MCF 10A (cell line): ENCODE data around the gene ATOSB. TPM values are rescaled to one million over a fixed set of nuclear protein-coding genes. Genes with fewer than 3 reads are reported as not detected.

ENCODE experiments used
- BruUV-seq: library from RNA; stranded (reverse); fragments of 400-500 nt; replicated peaks from 2 replicates; lab custom pipeline; 2021; lab: Mats Ljungman, UMichigan
- CTCF ChIA-PET: fragments of 300-600 bp; sonication (Branson Sonifier 250); formaldehyde crosslinking; extraction: SDS; loops from one replicate; lab custom pipeline; 2021; ENCODE audit warnings: antibody characterized with exemption, inconsistent platforms; lab: Yijun Ruan, JAX
- POLR2A ChIA-PET: fragments of 300-600, 350-650 bp; sonication (Branson Sonifier 250); formaldehyde crosslinking; extraction: SDS; loops from one replicate; lab custom pipeline; 2020; ENCODE audit warnings: antibody characterized with exemption, inconsistent platforms; lab: Yijun Ruan, JAX
- DNase-seq: peaks from one replicate; pipeline ENCODE4 v3.0.0-alpha.2; 2018; ENCODE audit not compliant: unreplicated experiment
- H3K27ac Mint-ChIP-seq: one replicate; pipeline ENCODE4 v1.8.0; 2022; ENCODE audit warnings: mild to moderate bottlenecking, low read depth, mixed read lengths; ENCODE audit not compliant: unreplicated experiment
- H3K27me3 Mint-ChIP-seq: one replicate; pipeline ENCODE4 v1.8.0; 2022; ENCODE audit warnings: mixed read lengths; ENCODE audit not compliant: insufficient read depth, unreplicated experiment
- H3K36me3 Mint-ChIP-seq: one replicate; pipeline ENCODE4 v1.8.0; 2022; ENCODE audit warnings: mild to moderate bottlenecking, moderate library complexity, mixed read lengths; ENCODE audit not compliant: insufficient read depth, unreplicated experiment
- H3K4me1 Mint-ChIP-seq: one replicate; pipeline ENCODE4 v1.8.0; 2022; ENCODE audit warnings: mixed read lengths; ENCODE audit not compliant: insufficient read depth, unreplicated experiment
- H3K4me3 Mint-ChIP-seq: one replicate; pipeline ENCODE4 v1.8.0; 2022; ENCODE audit warnings: mild to moderate bottlenecking, moderate library complexity, mixed read lengths; ENCODE audit not compliant: unreplicated experiment
- H3K9me3 Mint-ChIP-seq: one replicate; pipeline ENCODE4 v1.8.0; 2022; ENCODE audit warnings: mixed read lengths; ENCODE audit not compliant: unreplicated experiment
- CTCF ChIP-seq: fragments of 200-600 bp; IDR thresholded peaks from one replicate; pipeline ENCODE4 v1.8.0; 2022; ENCODE audit warnings: antibody characterized with exemption, mild to moderate bottlenecking; ENCODE audit not compliant: unreplicated experiment
- intact Hi-C: fragments of 100-400 bp; cut with micrococcal nuclease; formaldehyde crosslinking; loops from 2 replicates; pipeline ENCODE4 v1.14.1; 2022
- total RNA-seq: library from RNA; stranded (reverse); gene quantifications from 2 replicates; pipeline ENCODE4 v1.2.3, GENCODE V29; 2022

Gene ATOSB
- total RNA-seq, 1 experiment from 2014 or later: 26.0 TPM

GRCh38 chr9:35110327-35110761 is 5.3 kb downstream of the ATOSB start:
- DNase-seq: peak; percentile 56
- Mint-ChIP-seq H3K4me1 (peaks cover 48% of the 10 kb centered on the region), H3K4me3 (peak overlapping the region; percentile 87), H3K36me3 (peaks cover 43% of the 10 kb centered on the region), H3K27me3 (no peaks in the 10 kb centered on the region), H3K27ac (peak overlapping the region; percentile 96), H3K9me3 (no peaks in the 10 kb centered on the region)
- intact Hi-C loops: loop anchor here (2.0 to 10.0 kb wide), 3 partner anchors 14 to 622 kb away; partner anchors contain the start of genes CREB3, PIGO, TESK1 and TLN1
- ChIA-PET CTCF (interaction anchor here (0.6 to 3.0 kb wide), 3 partner anchors 13 to 677 kb away, joined by 3 to 23 read pairs (median 8); partner anchors contain the start of gene PIGO), POLR2A (interaction anchor here (0.7 to 8.9 kb wide), 6 partner anchors 8 to 548 kb away, joined by 3 to 97 read pairs (median 12); partner anchors contain the start of genes CCDC107, FANCG, RMRP and STOML2)
- no peak for TF ChIP-seq CTCF
- no TSS peak for BruUV-seq

- H3K9me3 Mint-ChIP-seq: no peaks in the 10 kb centered on the region
- H3K4me3 Mint-ChIP-seq: no peak overlapping the region
- H3K36me3 Mint-ChIP-seq: peaks cover 47% of the 10 kb centered on the region
- CTCF ChIA-PET: interaction anchor here (1.6 kb wide), 1 partner anchor 12 kb away, joined by 7 read pairs; the partner anchor contains the start of gene PIGO
- intact Hi-C loops: no loop called here
- no peak overlapping the region for H3K27ac Mint-ChIP-seq
- POLR2A ChIA-PET: interaction anchor here (8.9 kb wide), 1 partner anchor 7 kb away, joined by 97 read pairs; the partner anchor contains the start of gene STOML2
- no peaks in the 10 kb centered on the region for H3K27me3 Mint-ChIP-seq
- BruUV-seq: no TSS peak
- DNase-seq: no peak
- no peak for TF ChIP-seq CTCF
- H3K4me1 Mint-ChIP-seq: peaks cover 38% of the 10 kb centered on the region
Measured at GRCh38 chr9:35108946-35109575, 6.6 kb downstream of the ATOSB start.

- Mint-ChIP-seq H3K4me1 (peaks cover 36% of the 10 kb centered on the region), H3K36me3 (peaks cover 46% of the 10 kb centered on the region), H3K4me3 (no peak overlapping the region), H3K27ac (no peak overlapping the region), H3K9me3 (no peaks in the 10 kb centered on the region), H3K27me3 (no peaks in the 10 kb centered on the region)
- ChIA-PET POLR2A (no interaction called here), CTCF (interaction anchor here (0.6 to 1.6 kb wide), 2 partner anchors 11 to 437 kb away, joined by 3 to 7 read pairs; partner anchors contain the start of gene PIGO)
- intact Hi-C loops: no loop called here
- BruUV-seq: no TSS peak
- no peak for DNase-seq
- TF ChIP-seq CTCF: no peak
Measured at GRCh38 chr9:35108461-35108860, 7.2 kb downstream of the ATOSB start.
